ENCODE results near the gene ACOT7. TPM values are rescaled to one million over a fixed set of nuclear protein-coding genes. Genes with fewer than 3 reads are reported as not detected.
A peak's percentile ranks its signal among the peaks of the same experiment; 100 is the strongest.

Gene ACOT7
- total and polyA plus RNA-seq, 2 of the 13 experiments (the other 11 are each of a cell fraction or from before 2014, with no cell fraction given): 33.0 to 55.8 TPM

DNA sequence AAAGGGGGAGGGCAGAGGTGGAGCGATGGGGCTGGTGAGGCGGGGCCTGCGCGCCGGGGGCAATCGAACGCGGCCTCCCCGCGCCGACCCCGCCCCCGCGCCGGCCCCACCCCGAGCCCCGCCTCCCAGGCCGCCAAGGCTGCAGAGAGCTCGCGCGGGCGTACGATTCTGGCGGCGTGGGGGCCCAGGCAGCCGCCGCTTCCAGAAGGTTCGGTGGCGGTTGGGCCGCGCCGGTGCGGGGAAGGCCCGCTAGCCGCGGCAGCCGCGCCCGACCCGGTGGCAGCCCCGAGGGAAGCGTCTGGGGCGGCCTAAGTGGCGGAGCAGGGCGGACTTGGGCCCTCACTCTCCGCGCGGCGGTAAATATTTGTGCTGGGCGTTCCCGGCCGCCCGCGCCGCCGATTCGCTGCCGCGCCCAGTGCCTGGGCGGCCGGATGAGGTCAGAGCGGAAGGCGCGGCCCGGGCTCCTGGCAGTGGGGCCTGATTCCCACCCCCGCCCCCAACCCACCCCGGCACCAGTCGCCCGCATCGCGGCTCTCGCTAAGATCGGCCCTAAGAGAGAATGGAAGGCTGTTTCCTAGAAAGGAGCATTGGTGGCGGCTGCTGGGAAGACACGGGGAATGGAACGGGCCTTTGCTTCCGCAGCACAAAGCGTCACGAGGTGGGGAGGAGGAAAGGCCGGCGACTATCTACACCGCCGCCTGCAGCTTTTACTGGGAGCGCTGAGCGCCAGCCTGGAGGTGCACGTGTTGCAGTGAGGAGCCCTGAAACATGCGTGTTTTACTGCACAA is at the start of gene ACOT7 (continued):
- TF ChIP-seq, protein P1, sequence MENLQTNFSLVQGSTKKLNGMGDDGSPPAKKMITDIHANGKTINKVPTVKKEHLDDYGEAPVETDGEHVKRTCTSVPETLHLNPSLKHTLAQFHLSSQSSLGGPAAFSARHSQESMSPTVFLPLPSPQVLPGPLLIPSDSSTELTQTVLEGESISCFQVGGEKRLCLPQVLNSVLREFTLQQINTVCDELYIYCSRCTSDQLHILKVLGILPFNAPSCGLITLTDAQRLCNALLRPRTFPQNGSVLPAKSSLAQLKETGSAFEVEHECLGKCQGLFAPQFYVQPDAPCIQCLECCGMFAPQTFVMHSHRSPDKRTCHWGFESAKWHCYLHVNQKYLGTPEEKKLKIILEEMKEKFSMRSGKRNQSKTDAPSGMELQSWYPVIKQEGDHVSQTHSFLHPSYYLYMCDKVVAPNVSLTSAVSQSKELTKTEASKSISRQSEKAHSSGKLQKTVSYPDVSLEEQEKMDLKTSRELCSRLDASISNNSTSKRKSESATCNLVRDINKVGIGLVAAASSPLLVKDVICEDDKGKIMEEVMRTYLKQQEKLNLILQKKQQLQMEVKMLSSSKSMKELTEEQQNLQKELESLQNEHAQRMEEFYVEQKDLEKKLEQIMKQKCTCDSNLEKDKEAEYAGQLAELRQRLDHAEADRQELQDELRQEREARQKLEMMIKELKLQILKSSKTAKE (CRISPR knock-in tag; IDR thresholded peaks at IDR 0.05; ENCODE audit: borderline replicate concordance): no peak
- TF ChIP-seq ZNF615 (CRISPR knock-in tag; IDR thresholded peaks at IDR 0.05; ENCODE audit: borderline replicate concordance) (no peak), ZNF446 (CRISPR knock-in tag; IDR thresholded peaks at IDR 0.05) (0 out of 2 replicates have a peak, but pooled peaks have one; percentile 58), ZBTB7A (CRISPR knock-in tag; IDR thresholded peaks at IDR 0.05) (no peak; the same call in 1 of the 2 replicates), TMF1 (CRISPR knock-in tag; IDR thresholded peaks at IDR 0.05; ENCODE audit: low read depth) (peak; percentile 61; the same call in 1 of the 2 replicates), SIX4 (CRISPR knock-in tag; IDR thresholded peaks at IDR 0.05) (no peak), MAZ (IDR thresholded peaks at IDR 0.05; ENCODE audit: borderline replicate concordance, low read depth, low read length) (no peak; the same call in 1 of the 2 replicates), MAZ (CRISPR knock-in tag; IDR thresholded peaks at IDR 0.05; ENCODE audit: low read depth) (no peak), HNRNPH1 (optimal IDR thresholded peaks at IDR 0.05; ENCODE audit: low read depth, low read length) (no peak), FOXK1 (CRISPR knock-in tag; IDR thresholded peaks at IDR 0.05; ENCODE audit: borderline replicate concordance, low read depth) (no peak), SMC3 (IDR thresholded peaks at IDR 0.05; ENCODE audit: low read length) (no peak), MAF1 (CRISPR knock-in tag; IDR thresholded peaks at IDR 0.05; ENCODE audit: borderline replicate concordance) (no peak), SNAPC4 (CRISPR knock-in tag; IDR thresholded peaks at IDR 0.05) (no peak), CTCF (CRISPR knock-in tag; IDR thresholded peaks at IDR 0.05) (peak; percentile 15; the same call in 1 of the 2 replicates), ZNF572 (CRISPR knock-in tag; IDR thresholded peaks at IDR 0.05) (no peak), FLYWCH1 (CRISPR knock-in tag; IDR thresholded peaks at IDR 0.05) (no peak)
- TF ChIP-seq, protein P2, sequence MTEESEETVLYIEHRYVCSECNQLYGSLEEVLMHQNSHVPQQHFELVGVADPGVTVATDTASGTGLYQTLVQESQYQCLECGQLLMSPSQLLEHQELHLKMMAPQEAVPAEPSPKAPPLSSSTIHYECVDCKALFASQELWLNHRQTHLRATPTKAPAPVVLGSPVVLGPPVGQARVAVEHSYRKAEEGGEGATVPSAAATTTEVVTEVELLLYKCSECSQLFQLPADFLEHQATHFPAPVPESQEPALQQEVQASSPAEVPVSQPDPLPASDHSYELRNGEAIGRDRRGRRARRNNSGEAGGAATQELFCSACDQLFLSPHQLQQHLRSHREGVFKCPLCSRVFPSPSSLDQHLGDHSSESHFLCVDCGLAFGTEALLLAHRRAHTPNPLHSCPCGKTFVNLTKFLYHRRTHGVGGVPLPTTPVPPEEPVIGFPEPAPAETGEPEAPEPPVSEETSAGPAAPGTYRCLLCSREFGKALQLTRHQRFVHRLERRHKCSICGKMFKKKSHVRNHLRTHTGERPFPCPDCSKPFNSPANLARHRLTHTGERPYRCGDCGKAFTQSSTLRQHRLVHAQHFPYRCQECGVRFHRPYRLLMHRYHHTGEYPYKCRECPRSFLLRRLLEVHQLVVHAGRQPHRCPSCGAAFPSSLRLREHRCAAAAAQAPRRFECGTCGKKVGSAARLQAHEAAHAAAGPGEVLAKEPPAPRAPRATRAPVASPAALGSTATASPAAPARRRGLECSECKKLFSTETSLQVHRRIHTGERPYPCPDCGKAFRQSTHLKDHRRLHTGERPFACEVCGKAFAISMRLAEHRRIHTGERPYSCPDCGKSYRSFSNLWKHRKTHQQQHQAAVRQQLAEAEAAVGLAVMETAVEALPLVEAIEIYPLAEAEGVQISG (CRISPR knock-in tag; IDR thresholded peaks at IDR 0.05): peak; percentile 66; the same call in 1 of the 2 replicates

Measured in HepG2 (cell line).